CD8-positive, alpha-beta memory T cell (primary cell): ENCODE measurements around the gene TMCO2. TPM values are rescaled to one million over a fixed set of nuclear protein-coding genes. Genes with fewer than 3 reads are reported as not detected.

Experiments
- CTCF ChIA-PET: fragments of 350-600 bp; sonication (Branson Sonifier 250); formaldehyde crosslinking; loops from one replicate; lab custom pipeline; 2021; ENCODE audit warnings: antibody characterized with exemption; lab: Charles Lee
- POLR2A ChIA-PET: fragments of 350-600 bp; sonication (Branson Sonifier 250); formaldehyde crosslinking; loops from one replicate; lab custom pipeline; 2021; ENCODE audit warnings: antibody characterized with exemption; lab: Charles Lee
- DNase-seq, 5 donors: peaks; one replicate each; pipeline versions ENCODE4 v3.0.0 to v3.0.0-alpha.2; 2020 to 2022; ENCODE audit warnings: mixed read lengths in 1 of 5
- H3K27ac ChIP-seq: one replicate; pipeline ENCODE4 v1.7.0; 2013; ENCODE audit warnings: low read depth, mild to moderate bottlenecking, low read length, moderate library complexity
- H3K27me3 ChIP-seq: 2 replicates; pipeline ENCODE4 v1.7.0; 2013; ENCODE audit warnings: low read length, mild to moderate bottlenecking; ENCODE audit not compliant: insufficient read depth, poor library complexity, severe bottlenecking
- H3K36me3 ChIP-seq: 2 replicates; pipeline ENCODE4 v1.7.0; 2013; ENCODE audit warnings: mild to moderate bottlenecking, low read length, moderate library complexity; ENCODE audit not compliant: insufficient read depth
- H3K4me1 ChIP-seq: 2 replicates; pipeline ENCODE4 v1.7.0; 2013; ENCODE audit warnings: mild to moderate bottlenecking, low read length, moderate library complexity; ENCODE audit not compliant: insufficient read depth
- H3K4me3 ChIP-seq: 2 replicates; pipeline ENCODE4 v1.7.0; 2013; ENCODE audit warnings: mild to moderate bottlenecking, low read length
- H3K9me3 ChIP-seq: 2 replicates; pipeline ENCODE4 v1.7.0; 2013; ENCODE audit warnings: mild to moderate bottlenecking, low read length
- H3K27ac Mint-ChIP-seq, 8 donors: one replicate each; pipeline ENCODE4 v1.8.0; 2020 to 2021; ENCODE audit warnings: mixed read lengths in 8 of 8, mild to moderate bottlenecking in 6 of 8, inconsistent platforms in 3 of 8, moderate library complexity in 3 of 8
- H3K27me3 Mint-ChIP-seq, 2 donors: one replicate each; pipeline ENCODE4 v1.8.0; 2020 to 2021; ENCODE audit warnings: mixed read lengths in 2 of 2, mild to moderate bottlenecking in 1 of 2, moderate library complexity in 1 of 2
- H3K36me3 Mint-ChIP-seq, 3 donors: one replicate each; pipeline ENCODE4 v1.8.0; 2020 to 2021; ENCODE audit warnings: mixed read lengths in 3 of 3, inconsistent platforms in 1 of 3, mild to moderate bottlenecking in 1 of 3
- H3K4me1 Mint-ChIP-seq, 3 donors: one replicate each; pipeline ENCODE4 v1.8.0; 2020 to 2021; ENCODE audit warnings: mixed read lengths in 3 of 3, inconsistent platforms in 1 of 3, mild to moderate bottlenecking in 1 of 3
- H3K4me3 Mint-ChIP-seq, 7 donors: one replicate each; pipeline ENCODE4 v1.8.0; 2020 to 2021; ENCODE audit warnings: mixed read lengths in 7 of 7, mild to moderate bottlenecking in 6 of 7, moderate library complexity in 4 of 7, inconsistent platforms in 2 of 7
- H3K9me3 Mint-ChIP-seq, 5 donors: one replicate each; pipeline ENCODE4 v1.8.0; 2020 to 2022; ENCODE audit warnings: mixed read lengths in 5 of 5, mild to moderate bottlenecking in 3 of 5, moderate library complexity in 2 of 5, inconsistent platforms in 1 of 5
- polyA plus RNA-seq: library from polyadenylated mRNA; unstranded; fragments of 300-500 nt; fragmentation: Illumina TruSeq; gene quantifications from one replicate; pipeline ENCODE4 v1.2.3, GENCODE V29; 2021
- total RNA-seq, 2 experiments: library from RNA; stranded (reverse); gene quantifications; one replicate each; pipeline ENCODE4 v1.2.3, GENCODE V29; 2021

The TMCO2 gene
- total and polyA plus RNA-seq, 3 experiments from 2014 or later = not detected

GRCh38 chr1:40224040-40224439 lies 23.7 kb upstream of the TMCO2 start:
- no peak for DNase-seq
- Histone ChIP-seq H3K27ac (no peak overlapping the region), H3K4me1 (no peaks in the 10 kb centered on the region), H3K9me3 (no peaks in the 10 kb centered on the region), H3K36me3 (peaks cover 5% of the 10 kb centered on the region), H3K27me3 (no peaks in the 10 kb centered on the region), H3K4me3 (no peak overlapping the region)
- POLR2A ChIA-PET = no interaction called here
- Mint-ChIP-seq H3K4me3 (no peak overlapping the region), H3K36me3 (peaks cover 0 to 44% (median 5%) of the 10 kb centered on the region in 3 donors), H3K27ac (no peak overlapping the region), H3K27me3 (no peaks in the 10 kb centered on the region), H3K4me1 (peaks cover 3 to 13% (median 9%) of the 10 kb centered on the region in 3 donors), H3K9me3 (no peaks in the 10 kb centered on the region)
- CTCF ChIA-PET = no interaction called here

GRCh38 chr1:40226192-40226591 lies 21.5 kb upstream of the TMCO2 start:
- no peak for DNase-seq
- Mint-ChIP-seq H3K27me3 (no peaks in the 10 kb centered on the region), H3K36me3 (peaks cover 7 to 45% (median 7%) of the 10 kb centered on the region in 3 donors), H3K4me3 (no peak overlapping the region), H3K4me1 (peaks cover 10 to 16% (median 10%) of the 10 kb centered on the region in 3 donors), H3K27ac (peak overlapping the region in 1 of 8 donors; percentile 3), H3K9me3 (no peaks in the 10 kb centered on the region)
- Histone ChIP-seq H3K9me3 (no peaks in the 10 kb centered on the region), H3K36me3 (peaks cover 12% of the 10 kb centered on the region), H3K4me3 (no peak overlapping the region), H3K27me3 (no peaks in the 10 kb centered on the region), H3K27ac (no peak overlapping the region), H3K4me1 (no peaks in the 10 kb centered on the region)
- CTCF ChIA-PET = interaction anchor here (0.6 kb wide), 1 partner anchor 40 kb away, joined by 6 read pairs; no protein-coding TSS in a partner anchor
- POLR2A ChIA-PET = no interaction called here

- H3K4me3 ChIP-seq = no peak overlapping the region
- H3K9me3 ChIP-seq = no peaks in the 10 kb centered on the region
- Mint-ChIP-seq H3K4me3 (no peak overlapping the region), H3K36me3 (peaks cover 25 to 76% (median 32%) of the 10 kb centered on the region in 3 donors), H3K27me3 (no peaks in the 10 kb centered on the region), H3K27ac (peak overlapping the region in 4 of 8 donors; percentile 35 to 77 (median 58)), H3K9me3 (no peaks in the 10 kb centered on the region), H3K4me1 (peaks cover 9 to 25% (median 25%) of the 10 kb centered on the region in 3 donors)
- peak in 4 of 5 donors; percentile 9 to 62 (median 26) for DNase-seq
- H3K4me1 ChIP-seq = peaks cover 5% of the 10 kb centered on the region
- H3K36me3 ChIP-seq = peaks cover 42% of the 10 kb centered on the region
- no peaks in the 10 kb centered on the region for H3K27me3 ChIP-seq
- CTCF ChIA-PET = no interaction called here
- POLR2A ChIA-PET = no interaction called here
- H3K27ac ChIP-seq = no peak overlapping the region
These were observed 15.3 kb upstream of the TMCO2 start for GRCh38 chr1:40232444-40232843.

GRCh38 chr1:40239626-40240025 lies 8.1 kb upstream of the TMCO2 start:
- no peak overlapping the region for H3K4me3 ChIP-seq
- no peaks in the 10 kb centered on the region for H3K27me3 ChIP-seq
- Mint-ChIP-seq H3K4me1 (peaks cover 8 to 15% (median 15%) of the 10 kb centered on the region in 3 donors), H3K27ac (peak overlapping the region in 2 of 8 donors; percentile 8 to 45), H3K27me3 (no peaks in the 10 kb centered on the region), H3K4me3 (no peak overlapping the region), H3K36me3 (peaks cover 16 to 45% (median 20%) of the 10 kb centered on the region in 3 donors), H3K9me3 (no peaks in the 10 kb centered on the region)
- H3K9me3 ChIP-seq = no peaks in the 10 kb centered on the region
- H3K36me3 ChIP-seq = peaks cover 23% of the 10 kb centered on the region
- CTCF ChIA-PET = interaction anchor here (1.0 kb wide), 1 partner anchor 99 kb away, joined by 3 read pairs; no protein-coding TSS in a partner anchor
- POLR2A ChIA-PET = no interaction called here
- H3K27ac ChIP-seq = no peak overlapping the region
- no peak for DNase-seq
- peaks cover 16% of the 10 kb centered on the region for H3K4me1 ChIP-seq

- ChIA-PET POLR2A (no interaction called here), CTCF (interaction anchor here (2.6 kb wide), 1 partner anchor 16 kb away, joined by 11 read pairs; the partner anchor contains the start of gene ZMPSTE24)
- peaks cover 23% of the 10 kb centered on the region for H3K36me3 ChIP-seq
- H3K36me3 Mint-ChIP-seq = peaks cover 16 to 40% (median 20%) of the 10 kb centered on the region in 3 donors
- H3K27ac Mint-ChIP-seq = peak overlapping the region in 1 of 8 donors; percentile 45
- no peak overlapping the region for H3K27ac ChIP-seq
- no peak for DNase-seq
- peaks cover 8 to 15% (median 15%) of the 10 kb centered on the region in 3 donors for H3K4me1 Mint-ChIP-seq
- H3K4me1 ChIP-seq = peaks cover 16% of the 10 kb centered on the region
- no peaks in the 10 kb centered on the region for H3K27me3 ChIP-seq
- no peaks in the 10 kb centered on the region for H3K9me3 ChIP-seq
- no peaks in the 10 kb centered on the region for H3K9me3 Mint-ChIP-seq
- no peaks in the 10 kb centered on the region for H3K27me3 Mint-ChIP-seq
- no peak overlapping the region for H3K4me3 ChIP-seq
- no peak overlapping the region for H3K4me3 Mint-ChIP-seq
These were observed 7.3 kb upstream of the TMCO2 start for GRCh38 chr1:40240390-40240789.

GRCh38 chr1:40241362-40241761 lies 6.4 kb upstream of the TMCO2 start:
- peak overlapping the region; percentile 0 to 84 (median 68) for H3K27ac Mint-ChIP-seq

GRCh38 chr1:40243351-40243750 lies 4.4 kb upstream of the TMCO2 start:
- no peaks in the 10 kb centered on the region for H3K36me3 ChIP-seq
- Mint-ChIP-seq H3K9me3 (no peaks in the 10 kb centered on the region), H3K4me1 (peaks cover 8 to 15% (median 15%) of the 10 kb centered on the region in 3 donors), H3K4me3 (no peak overlapping the region), H3K27ac (peak overlapping the region in 1 of 8 donors; percentile 14), H3K27me3 (no peaks in the 10 kb centered on the region), H3K36me3 (peaks cover 0 to 11% (median 3%) of the 10 kb centered on the region in 3 donors)
- no peak for DNase-seq
- no peaks in the 10 kb centered on the region for H3K27me3 ChIP-seq
- ChIA-PET POLR2A (no interaction called here), CTCF (interaction anchor here (0.6 kb wide), 1 partner anchor 217 kb away, joined by 3 read pairs; no protein-coding TSS in a partner anchor)
- no peak overlapping the region for H3K27ac ChIP-seq
- no peak overlapping the region for H3K4me3 ChIP-seq
- H3K9me3 ChIP-seq = no peaks in the 10 kb centered on the region
- peaks cover 16% of the 10 kb centered on the region for H3K4me1 ChIP-seq

More at GRCh38 chr1:40241362-40241761, 6.4 kb upstream of the TMCO2 start:
- no peak for DNase-seq
- H3K27me3 ChIP-seq = no peaks in the 10 kb centered on the region
- ChIA-PET POLR2A (interaction anchor here (0.6 to 1.0 kb wide), 6 partner anchors 16 to 234 kb away, joined by 3 to 12 read pairs (median 4); partner anchors contain the start of gene ZMPSTE24), CTCF (interaction anchor here (1.3 to 2.6 kb wide), 4 partner anchors 15 to 130 kb away, joined by 3 to 11 read pairs (median 4); partner anchors contain the start of gene ZMPSTE24)
- Mint-ChIP-seq H3K36me3 (peaks cover 13 to 31% (median 16%) of the 10 kb centered on the region in 3 donors), H3K4me3 (peak overlapping the region in 4 of 7 donors; percentile 12 to 47 (median 29)), H3K9me3 (no peaks in the 10 kb centered on the region), H3K27me3 (no peaks in the 10 kb centered on the region), H3K4me1 (peaks cover 8 to 15% (median 15%) of the 10 kb centered on the region in 3 donors)
- no peaks in the 10 kb centered on the region for H3K9me3 ChIP-seq
- no peak overlapping the region for H3K4me3 ChIP-seq
- H3K4me1 ChIP-seq = peaks cover 16% of the 10 kb centered on the region
- peaks cover 16% of the 10 kb centered on the region for H3K36me3 ChIP-seq
- no peak overlapping the region for H3K27ac ChIP-seq

- Mint-ChIP-seq H3K36me3 (peaks cover 0 to 3% (median 0%) of the 10 kb centered on the region in 3 donors), H3K4me1 (peaks cover 8 to 15% (median 15%) of the 10 kb centered on the region in 3 donors), H3K9me3 (no peaks in the 10 kb centered on the region), H3K4me3 (no peak overlapping the region), H3K27me3 (no peaks in the 10 kb centered on the region), H3K27ac (peak overlapping the region in 1 of 8 donors; percentile 8)
- Histone ChIP-seq H3K36me3 (no peaks in the 10 kb centered on the region), H3K4me3 (no peak overlapping the region), H3K27me3 (no peaks in the 10 kb centered on the region), H3K4me1 (peaks cover 16% of the 10 kb centered on the region), H3K9me3 (no peaks in the 10 kb centered on the region), H3K27ac (no peak overlapping the region)
- ChIA-PET POLR2A (no interaction called here), CTCF (no interaction called here)
- no peak for DNase-seq
These were observed 3.5 kb upstream of the TMCO2 start for GRCh38 chr1:40244138-40244744.
